Measurements from ENCODE around the gene GPR25. TPM values are rescaled to one million over a fixed set of nuclear protein-coding genes. Genes with fewer than 3 reads are reported as not detected.

The GPR25 gene
- total RNA-seq, 1 experiment from 2014 or later, result not detected

- TF ChIP-seq AFF4 (CRISPR knock-in tag; IDR thresholded peaks at IDR 0.05; ENCODE audit: borderline replicate concordance), result no peak
- no peak for TF ChIP-seq SMAD4 (CRISPR knock-in tag; IDR thresholded peaks at IDR 0.05)
- TF ChIP-seq NR2C2 (CRISPR knock-in tag; IDR thresholded peaks at IDR 0.05), result no peak
- no peak for TF ChIP-seq ZNF532 (CRISPR knock-in tag; IDR thresholded peaks at IDR 0.05; ENCODE audit: borderline replicate concordance)
- TF ChIP-seq FOXP1 (CRISPR knock-in tag; IDR thresholded peaks at IDR 0.05; ENCODE audit: borderline replicate concordance), result no peak
- no peak for TF ChIP-seq ARID4B (CRISPR knock-in tag; IDR thresholded peaks at IDR 0.05; ENCODE audit: borderline replicate concordance)
- no peak for TF ChIP-seq CDX4 (CRISPR knock-in tag; IDR thresholded peaks at IDR 0.05; ENCODE audit: borderline replicate concordance)
Measured at GRCh38 chr1:200883118-200883517, 10.3 kb downstream of the GPR25 start (continued).

GRCh38 chr1:200885623-200886402 is 13.0 kb downstream of the GPR25 start:
- H3K4me1 Mint-ChIP-seq, result peaks cover 42% of the 10 kb centered on the region
- TF ChIP-seq NFYB (CRISPR knock-in tag; conservative IDR thresholded peaks at IDR 0.05; ENCODE audit: low read depth) (no peak), AFF4 (CRISPR knock-in tag; IDR thresholded peaks at IDR 0.05; ENCODE audit: borderline replicate concordance) (no peak), SMAD3 (CRISPR knock-in tag; IDR thresholded peaks at IDR 0.05; ENCODE audit: borderline replicate concordance) (no peak), IRF1 (CRISPR knock-in tag; IDR thresholded peaks at IDR 0.05) (no peak), KAT7 (CRISPR knock-in tag; IDR thresholded peaks at IDR 0.05; ENCODE audit: borderline replicate concordance) (no peak), FOXP1 (CRISPR knock-in tag; IDR thresholded peaks at IDR 0.05; ENCODE audit: borderline replicate concordance) (no peak), OVOL2 (CRISPR knock-in tag; IDR thresholded peaks at IDR 0.05; ENCODE audit: borderline replicate concordance) (no peak), CREM (CRISPR knock-in tag; IDR thresholded peaks at IDR 0.05) (no peak), ZNF121 (CRISPR knock-in tag; IDR thresholded peaks at IDR 0.05) (no peak), ESRRA (CRISPR knock-in tag; IDR thresholded peaks at IDR 0.05; ENCODE audit: borderline replicate concordance) (no peak), TP53 (CRISPR knock-in tag; IDR thresholded peaks at IDR 0.05) (no peak)

More at GRCh38 chr1:200885623-200886402, 13.0 kb downstream of the GPR25 start:
- Mint-ChIP-seq H3K27me3 (ENCODE audit: low read depth) (peaks cover 3% of the 10 kb centered on the region; the same call in 1 of the 2 replicates), H3K9me3 (no peaks in the 10 kb centered on the region), H3K4me3 (no peak overlapping the region), H3K36me3 (no peaks in the 10 kb centered on the region), H3K27ac (no peak overlapping the region)
- no peak for DNase-seq (ENCODE audit: low spot score)
- ChIA-PET CTCF (interaction anchor here (1.1 kb wide), 1 partner anchor 30 kb away, joined by 4 read pairs; no protein-coding TSS in a partner anchor), POLR2A (no interaction called here)
- no peak for ATAC-seq

All from WTC11 (cell line).